Ovary (tissue), 9 donors: Measurements from ENCODE around the gene CCL4L2. TPM values are rescaled to one million over a fixed set of nuclear protein-coding genes. Genes with fewer than 3 reads are reported as not detected.

ENCODE experiments used
- polyA plus RNA-seq, 2 donors: library from polyadenylated mRNA; stranded (reverse); fragments of 200-250 nt in 1 of 2; fragments of 350-450 nt in 1 of 2; fragmentation: Illumina TruSeq in 1 of 2; extraction: RNeasy Lipid Tissue Mini Kit (QIAGEN cat#74804) in 1 of 2; gene quantifications; one replicate each; pipeline ENCODE4 v1.2.3, GENCODE V29; 2013 to 2014
- small RNA-seq: library from RNA; depleted of rRNA; stranded (forward); fragments of <200 nt; gene quantifications from one replicate; pipeline ENCODE3, GENCODE V24; 2016
- total RNA-seq, 7 donors: library from RNA; depleted of rRNA in 2 of 7; stranded (reverse); fragments of >200 nt in 2 of 7; fragmentation: NEBNext Ultra II Directional in 3 of 7; extraction: Animal tissue kit (Norgen Biotek cat#: 25700) in 3 of 7; gene quantifications; one replicate each; pipeline versions ENCODE4 v1.1.0 to v1.2.4, GENCODE V29; 2016 to 2023
- donor health status: DM: no; HTN: no; CAD: no; lungs with moderate emphysema.
- donor health status: DM: no; HTN: no; CAD: no.
- donor health status: Bipolar disorder and iron deficiency.
- donor health status: DM: yes; HTN: yes; CAD: no.
- donor health status: DM: no; HTN: no; CAD: no.
- donor health status: DM: yes; HTN: yes; CAD: no.

Gene CCL4L2
- total and polyA plus RNA-seq, 9 donors = 0.42 to 13.1 (median 1.4) TPM; not detected in 1

Small RNA genes lying within 50 kb of the gene (small RNA-seq; reads per million reads assigned to genes)
- gene AC243829.3 = not detected
- not detected for gene AC243829.6

Other genes with a start within 250 kb of the CCL4L2 start
- gene CCL16, start 229.6 kb upstream of the CCL4L2 start, total RNA-seq = under 1 TPM in 2 of 7 donors, not detected in 5; 0.11 to 0.26 TPM
- under 1 TPM; 0.17 to 0.90 TPM for gene CCL16, start 229.6 kb upstream of the CCL4L2 start, polyA plus RNA-seq
- 10 to 100 TPM in 4 of 7 donors, 1 to 10 TPM in 3; 3.3 to 64.8 (median 11.7) TPM for gene CCL14, start 224.3 kb upstream of the CCL4L2 start, total RNA-seq
- 100 to 1,000 TPM in 1 of 2 donors, 10 to 100 TPM in 1; 37.4 to 411 TPM for gene CCL14, start 224.3 kb upstream of the CCL4L2 start, polyA plus RNA-seq
- gene CCL15, start 209.5 kb upstream of the CCL4L2 start, total RNA-seq = under 1 TPM in 1 of 7 donors, not detected in 6; 0.48 TPM
- not detected for gene CCL15, start 209.5 kb upstream of the CCL4L2 start, polyA plus RNA-seq
- gene CCL23, start 193.1 kb upstream of the CCL4L2 start, total RNA-seq = 1 to 10 TPM in 3 of 7 donors, under 1 TPM in 2, not detected in 2; 0.81 to 9.2 (median 2.3) TPM
- gene CCL23, start 193.1 kb upstream of the CCL4L2 start, polyA plus RNA-seq = 1 to 10 TPM; 3.7 to 3.9 TPM
- gene CCL18, start 146.8 kb upstream of the CCL4L2 start, total RNA-seq = 10 to 100 TPM in 1 of 7 donors, under 1 TPM in 3, not detected in 3; 0.20 to 28.4 (median 0.38) TPM
- gene CCL18, start 146.8 kb upstream of the CCL4L2 start, polyA plus RNA-seq = 10 to 100 TPM in 1 of 2 donors, 1 to 10 TPM in 1; 1.3 to 24.0 TPM
- gene CCL3, start 120.9 kb upstream of the CCL4L2 start, total RNA-seq = 1 to 10 TPM in 5 of 7 donors, under 1 TPM in 2; 0.57 to 9.3 (median 3.1) TPM
- 1 to 10 TPM; 3.7 to 5.3 TPM for gene CCL3, start 120.9 kb upstream of the CCL4L2 start, polyA plus RNA-seq
- gene CCL4, start 107.2 kb upstream of the CCL4L2 start, total RNA-seq = 10 to 100 TPM in 1 of 7 donors, 1 to 10 TPM in 6; 1.1 to 15.2 (median 2.0) TPM
- gene CCL4, start 107.2 kb upstream of the CCL4L2 start, polyA plus RNA-seq = 10 to 100 TPM in 1 of 2 donors, 1 to 10 TPM in 1; 2.7 to 17.2 TPM
- 10 to 100 TPM in 1 of 7 donors, 1 to 10 TPM in 6; 1.1 to 11.5 (median 4.5) TPM for gene TBC1D3B, start 34.4 kb upstream of the CCL4L2 start, total RNA-seq
- gene TBC1D3B, start 34.4 kb upstream of the CCL4L2 start, polyA plus RNA-seq = 1 to 10 TPM in 1 of 2 donors, not detected in 1; 2.5 TPM
- 1 to 10 TPM in 2 of 7 donors, under 1 TPM in 2, not detected in 3; 0.22 to 2.6 (median 0.89) TPM for gene CCL3L1, start 14.3 kb upstream of the CCL4L2 start, total RNA-seq
- gene CCL3L1, start 14.3 kb upstream of the CCL4L2 start, polyA plus RNA-seq = 1 to 10 TPM in 1 of 2 donors, under 1 TPM in 1; 0.70 to 2.1 TPM
- under 1 TPM in 5 of 7 donors, not detected in 2; 0.13 to 0.89 (median 0.17) TPM for gene TBC1D3I, start 53.5 kb downstream of the CCL4L2 start, total RNA-seq
- under 1 TPM in 1 of 2 donors, not detected in 1; 0.30 TPM for gene TBC1D3I, start 53.5 kb downstream of the CCL4L2 start, polyA plus RNA-seq
- not detected for gene TBC1D3G, start 112.8 kb downstream of the CCL4L2 start, total RNA-seq
- gene TBC1D3G, start 112.8 kb downstream of the CCL4L2 start, polyA plus RNA-seq = under 1 TPM in 1 of 2 donors, not detected in 1; 0.10 TPM
- not detected for gene TBC1D3H, start 177.4 kb downstream of the CCL4L2 start, total RNA-seq
- not detected for gene TBC1D3H, start 177.4 kb downstream of the CCL4L2 start, polyA plus RNA-seq